ENCODE measurements around the gene BIRC2.

DNA sequence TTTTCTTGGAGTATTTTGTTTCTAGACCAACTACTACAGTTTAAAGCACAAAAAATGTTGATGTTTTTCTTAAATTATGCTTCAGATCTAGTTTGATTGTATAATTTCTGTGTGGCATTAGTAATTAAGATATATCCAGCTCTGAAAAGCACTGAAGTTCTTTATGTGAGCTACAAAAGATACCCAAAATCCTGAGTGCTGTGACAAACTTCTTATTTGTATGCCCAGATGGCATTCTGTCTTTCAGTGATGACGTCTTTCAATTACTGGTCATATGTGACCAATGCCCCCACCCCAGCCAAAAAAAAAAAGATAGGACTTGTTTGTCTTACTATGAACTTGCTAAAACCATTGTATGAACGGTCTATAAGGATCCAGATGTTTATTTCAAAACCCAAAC is 51.3 kb downstream of the BIRC2 start:
- no peak for TF ChIP-seq BHLHE40 (IDR thresholded peaks at IDR 0.05; ENCODE audit: low read depth, low read length)
- no peak for TF ChIP-seq POLR2A (IDR thresholded peaks at IDR 0.05; ENCODE audit: low read length)
- no peak for TF ChIP-seq CBX8 (IDR thresholded peaks at IDR 0.05)
- TF ChIP-seq, protein P1, sequence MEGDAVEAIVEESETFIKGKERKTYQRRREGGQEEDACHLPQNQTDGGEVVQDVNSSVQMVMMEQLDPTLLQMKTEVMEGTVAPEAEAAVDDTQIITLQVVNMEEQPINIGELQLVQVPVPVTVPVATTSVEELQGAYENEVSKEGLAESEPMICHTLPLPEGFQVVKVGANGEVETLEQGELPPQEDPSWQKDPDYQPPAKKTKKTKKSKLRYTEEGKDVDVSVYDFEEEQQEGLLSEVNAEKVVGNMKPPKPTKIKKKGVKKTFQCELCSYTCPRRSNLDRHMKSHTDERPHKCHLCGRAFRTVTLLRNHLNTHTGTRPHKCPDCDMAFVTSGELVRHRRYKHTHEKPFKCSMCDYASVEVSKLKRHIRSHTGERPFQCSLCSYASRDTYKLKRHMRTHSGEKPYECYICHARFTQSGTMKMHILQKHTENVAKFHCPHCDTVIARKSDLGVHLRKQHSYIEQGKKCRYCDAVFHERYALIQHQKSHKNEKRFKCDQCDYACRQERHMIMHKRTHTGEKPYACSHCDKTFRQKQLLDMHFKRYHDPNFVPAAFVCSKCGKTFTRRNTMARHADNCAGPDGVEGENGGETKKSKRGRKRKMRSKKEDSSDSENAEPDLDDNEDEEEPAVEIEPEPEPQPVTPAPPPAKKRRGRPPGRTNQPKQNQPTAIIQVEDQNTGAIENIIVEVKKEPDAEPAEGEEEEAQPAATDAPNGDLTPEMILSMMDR (IDR thresholded peaks at IDR 0.05), result no peak
- TF ChIP-seq, protein P2, sequence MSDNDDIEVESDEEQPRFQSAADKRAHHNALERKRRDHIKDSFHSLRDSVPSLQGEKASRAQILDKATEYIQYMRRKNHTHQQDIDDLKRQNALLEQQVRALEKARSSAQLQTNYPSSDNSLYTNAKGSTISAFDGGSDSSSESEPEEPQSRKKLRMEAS (IDR thresholded peaks at IDR 0.05), result no peak
- TF ChIP-seq CBX2 (IDR thresholded peaks at IDR 0.05; ENCODE audit: borderline replicate concordance, low read depth), result no peak
- TF ChIP-seq POLR2AphosphoS2 (conservative IDR thresholded peaks at IDR 0.05; ENCODE audit: low read length), result no peak

Measured in A549 (cell line).